Measurements from ENCODE around the gene ASB2. TPM values are rescaled to one million over a fixed set of nuclear protein-coding genes. Genes with fewer than 3 reads are reported as not detected.

Gene ASB2
- polyA plus RNA-seq, 10 donors = 13.0 to 33.7 (median 24.8) TPM

DNA sequence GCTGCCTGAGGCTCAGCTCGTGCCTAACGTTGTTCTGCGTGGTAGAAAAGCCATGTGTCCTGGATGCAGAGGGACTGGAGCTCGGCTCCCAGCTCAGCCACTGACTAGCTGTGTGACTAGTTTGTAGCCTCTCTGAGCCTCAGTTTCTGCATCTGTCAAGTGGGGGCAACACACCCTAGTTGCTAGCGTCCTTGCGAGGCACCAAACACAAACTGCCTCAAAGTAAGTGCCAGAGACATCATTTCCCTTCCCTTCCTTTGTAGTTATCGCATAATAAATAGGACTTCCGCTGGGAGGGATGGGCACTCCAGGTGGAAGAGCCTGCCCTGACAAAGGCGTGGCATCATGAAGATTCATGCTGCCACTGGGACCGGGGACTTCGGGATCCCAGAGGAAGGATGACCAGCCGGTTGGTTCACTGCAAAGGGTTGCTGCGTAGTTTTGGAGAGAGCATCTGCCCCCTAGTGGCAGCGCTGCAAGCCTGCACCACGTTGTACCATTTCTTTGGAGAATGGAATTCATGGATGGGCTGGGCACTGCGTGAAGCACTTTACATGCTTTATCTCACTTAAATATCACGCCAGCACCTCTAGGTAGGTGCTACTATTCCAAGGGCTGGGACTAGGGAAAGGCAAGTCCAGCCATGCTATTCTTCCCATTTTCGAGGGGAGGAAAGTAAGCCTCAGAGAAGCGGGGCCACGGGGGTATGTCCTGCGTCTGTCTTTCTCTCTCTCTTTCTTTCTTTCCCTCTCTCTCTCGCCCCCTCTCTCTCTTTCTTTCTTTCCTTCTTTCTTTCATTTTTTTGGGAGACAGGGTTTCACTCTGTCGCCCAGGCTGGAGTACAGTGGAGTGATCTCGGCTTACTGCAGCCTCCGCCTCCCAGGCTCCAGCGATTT is 25.4 kb upstream of the ASB2 start:
- DNase-seq = peak; percentile 52 to 84 (median 72)

DNA sequence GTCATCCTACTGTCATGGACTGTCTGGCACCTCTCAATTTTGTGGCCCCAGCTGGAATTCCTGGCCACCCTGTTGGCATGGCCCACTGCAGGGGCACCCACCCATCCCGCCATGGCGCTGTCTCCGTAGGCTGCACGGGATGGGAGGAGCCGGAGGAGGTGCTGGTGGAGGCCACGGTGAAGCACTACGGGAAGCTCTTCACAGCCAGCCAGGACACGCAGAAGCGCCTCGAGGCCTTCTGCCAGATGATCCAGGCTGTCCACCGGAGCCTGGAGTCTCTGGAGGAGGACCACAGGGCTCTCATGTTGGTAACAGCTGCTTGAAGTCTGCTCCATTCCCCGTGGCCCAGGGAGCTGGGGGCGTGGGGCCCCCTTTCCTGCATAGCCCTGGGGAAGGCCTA is 24.6 kb upstream of the ASB2 start:
- peak in 1 of 3 donors; percentile 60 for DNase-seq

DNA sequence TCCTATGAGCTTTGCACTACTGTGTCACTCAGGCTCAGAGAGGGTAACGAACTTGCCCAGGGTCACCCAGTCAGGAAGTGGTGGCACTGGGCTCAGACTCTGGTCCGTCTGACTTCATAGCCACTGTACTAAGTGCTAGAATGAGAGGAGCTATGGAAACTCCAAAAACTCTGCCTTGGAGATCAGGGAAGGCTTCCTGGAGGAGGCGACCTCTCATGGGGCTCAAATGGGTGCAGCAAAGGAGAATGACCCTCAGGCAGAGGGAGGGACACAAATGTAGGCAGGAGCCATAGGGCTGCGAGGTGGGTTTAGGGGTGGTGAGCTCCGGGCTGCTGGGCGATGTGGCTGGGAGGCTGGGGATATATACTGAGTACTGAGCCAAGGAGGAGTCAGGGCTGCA is 23.9 kb upstream of the ASB2 start:
- DNase-seq = no peak

DNA sequence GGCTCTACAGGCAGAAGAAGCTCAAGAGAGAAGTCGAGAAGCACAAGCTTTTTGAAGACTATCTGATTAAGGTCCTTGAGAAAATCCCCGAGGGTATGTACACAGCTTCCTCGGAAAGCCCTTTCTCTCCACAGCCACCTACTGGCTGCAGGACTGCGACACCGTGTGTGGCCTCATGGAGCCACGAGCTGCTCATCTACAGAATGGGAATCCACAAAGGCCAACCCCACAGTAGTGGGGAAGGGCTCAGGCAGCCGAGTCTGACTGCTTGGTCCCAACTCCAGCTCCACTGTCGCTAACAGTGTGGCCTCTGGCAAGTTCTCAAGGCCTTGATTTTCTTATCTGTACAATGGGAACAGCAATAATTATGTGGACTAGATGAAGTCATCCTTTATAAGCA is 23.2 kb upstream of the ASB2 start:
- DNase-seq = no peak

DNA sequence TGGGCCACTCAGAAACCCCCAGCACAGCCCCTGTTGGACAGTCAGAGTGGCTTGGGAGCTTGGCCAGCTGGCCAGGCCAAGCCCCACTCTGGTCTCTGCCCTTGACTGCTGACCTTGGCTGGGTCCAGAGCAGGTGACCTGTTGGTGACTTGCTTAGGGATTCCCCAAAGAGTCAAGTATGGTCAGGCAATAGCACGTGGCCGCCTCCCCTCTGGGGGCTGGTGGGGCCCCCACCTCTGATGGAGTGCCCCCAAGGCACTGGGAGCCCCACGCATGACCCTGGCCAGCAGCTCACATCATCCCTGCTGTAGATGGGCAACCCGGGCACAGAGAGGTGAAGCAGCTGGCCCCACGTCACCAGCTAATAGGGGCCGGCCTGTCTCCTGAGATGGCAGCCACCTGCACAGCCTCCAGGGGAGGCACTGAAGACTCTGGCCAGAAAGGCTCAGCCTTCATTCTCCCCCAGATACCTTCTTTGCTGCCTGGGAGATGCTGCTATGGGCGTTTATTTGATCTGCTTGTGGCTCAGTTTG is 22.6 kb upstream of the ASB2 start:
- DNase-seq = no peak

DNA sequence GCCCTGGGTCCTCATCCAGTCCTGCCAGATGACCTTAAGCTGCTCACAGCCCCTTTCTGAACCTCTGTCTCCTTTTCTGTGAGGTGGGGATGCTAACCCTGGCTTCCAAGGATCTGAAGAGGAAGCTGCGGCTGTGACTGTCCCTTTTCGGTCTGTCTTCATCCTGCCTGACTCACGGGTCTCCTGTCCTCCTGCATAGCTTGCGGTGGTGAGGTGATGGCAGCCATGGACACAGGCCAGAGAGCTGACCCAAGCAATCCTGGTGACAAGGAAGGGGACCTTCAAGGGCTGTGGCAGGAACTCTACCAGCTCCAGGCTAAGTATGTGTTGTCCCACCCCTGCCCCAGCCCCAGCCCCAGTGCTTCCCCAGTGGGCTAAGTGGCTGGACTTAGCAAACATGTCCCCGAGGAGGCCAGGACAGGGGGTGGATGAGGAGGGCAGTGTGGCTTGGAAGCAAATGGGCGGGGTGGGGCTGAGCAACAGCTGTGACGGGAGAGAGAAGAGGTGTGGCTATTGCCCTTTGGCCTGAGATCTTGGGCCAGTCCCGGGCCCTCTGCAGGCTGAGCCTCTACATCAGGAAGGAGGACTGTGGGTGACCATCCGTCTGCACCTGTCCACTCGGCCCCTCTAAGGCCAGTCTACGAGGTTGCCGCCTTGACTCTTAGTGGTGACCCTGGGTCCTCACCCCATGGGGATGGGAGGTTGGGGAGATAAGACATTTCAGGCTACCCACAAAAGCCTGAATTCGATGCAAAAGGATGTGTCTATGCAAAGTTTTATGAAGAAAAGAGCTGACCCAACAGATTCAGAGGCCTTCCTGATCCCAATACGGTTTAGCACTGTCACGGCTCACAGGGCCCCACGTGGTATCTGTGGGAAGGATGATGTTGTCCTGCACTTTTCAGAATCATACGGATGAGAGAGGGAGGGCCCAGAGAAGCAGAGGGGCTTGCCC is 21.8 kb upstream of the ASB2 start:
- DNase-seq = no peak

DNA sequence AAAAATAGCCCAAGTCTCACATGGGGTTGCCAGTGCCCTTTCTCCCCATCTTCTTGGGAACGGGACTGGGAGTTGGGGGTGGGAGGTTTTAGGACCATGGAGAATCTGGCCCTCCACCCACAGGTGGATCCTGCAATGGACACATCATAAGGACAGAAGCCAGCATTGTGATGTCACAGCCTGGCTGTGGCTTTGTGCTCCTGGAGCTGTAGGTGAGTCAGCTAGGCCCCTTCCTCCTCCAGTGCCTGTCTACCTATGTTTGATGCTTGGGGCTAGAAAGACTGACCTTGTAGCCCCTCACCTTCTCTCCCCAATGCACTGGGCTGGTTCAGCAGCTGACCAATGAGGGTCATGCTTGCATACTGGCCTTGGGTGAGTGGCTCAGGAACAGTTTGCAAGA is 20.7 kb upstream of the ASB2 start, which contains the start of gene CCDC197:
CCDC197 (plus strand) TSS at position 220 of the 400 bp plus-strand sequence. CDS start 831 bp downstream, outside the sequence.
- no peak for DNase-seq

DNA sequence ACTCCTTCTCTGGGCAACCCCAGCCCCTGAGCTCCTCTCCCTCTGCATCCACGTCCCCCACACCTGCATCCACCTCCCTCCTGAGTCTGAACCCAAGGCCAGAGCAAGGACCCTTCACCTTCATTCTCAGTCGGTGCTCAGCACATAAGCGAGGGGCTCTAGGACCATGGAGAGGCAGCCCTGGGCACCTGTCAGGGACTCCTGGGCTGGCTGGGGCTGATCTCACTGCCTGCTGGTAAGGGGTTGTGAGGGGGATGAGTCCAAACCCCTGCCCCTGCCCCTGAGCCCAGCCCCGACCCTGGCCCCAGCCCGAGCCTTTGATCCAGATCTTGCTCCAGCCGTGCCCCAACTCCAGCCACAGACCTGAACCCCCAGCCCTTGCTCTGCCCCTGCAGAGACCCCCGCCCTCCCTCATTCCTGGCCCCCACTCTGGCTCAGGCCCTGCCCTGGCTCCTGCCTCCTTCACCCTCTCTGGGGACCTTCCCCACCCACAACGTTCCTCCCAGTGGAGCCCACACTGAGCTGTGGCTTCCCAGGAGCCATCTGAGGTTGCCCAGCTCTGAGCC is 19.8 kb upstream of the ASB2 start:
- DNase-seq = no peak

DNA sequence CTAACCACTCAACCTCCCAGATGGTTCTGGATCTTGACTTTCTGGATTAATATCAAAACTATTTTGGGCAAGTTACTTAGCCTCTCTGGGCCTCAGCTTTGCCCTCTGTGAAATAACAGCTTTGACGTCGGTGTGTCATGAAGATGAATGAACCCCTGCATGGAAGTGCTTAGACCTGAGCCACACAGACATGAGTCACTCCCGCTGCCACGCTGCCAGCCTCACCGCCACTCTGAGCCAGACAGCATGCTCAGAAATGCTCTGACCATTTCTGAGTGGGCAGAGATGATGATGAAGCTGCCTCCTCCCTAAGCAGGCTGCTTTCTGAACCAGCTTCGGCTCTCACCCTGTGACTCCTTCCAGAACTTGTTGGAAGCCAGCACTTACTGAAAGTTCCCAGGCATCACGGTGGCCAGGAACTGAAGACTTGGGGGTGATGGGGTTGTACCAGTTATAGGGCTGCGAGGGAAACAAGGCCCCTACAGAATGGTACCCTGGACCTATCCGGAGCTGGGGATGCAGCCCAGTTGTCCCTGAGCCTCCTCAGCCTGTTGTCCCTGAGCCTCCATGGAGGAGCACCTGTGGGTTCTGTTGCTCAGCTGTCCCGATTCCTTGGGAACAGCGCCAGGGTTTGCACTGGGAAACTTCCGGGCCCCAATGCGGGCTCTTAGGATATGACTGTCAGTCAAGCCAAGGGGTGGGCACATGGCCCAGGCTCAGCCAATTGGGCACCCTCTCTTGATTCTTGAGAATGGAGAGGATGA is 18.7 kb upstream of the ASB2 start:
- peak in 1 of 3 donors; percentile 29 for DNase-seq

DNA sequence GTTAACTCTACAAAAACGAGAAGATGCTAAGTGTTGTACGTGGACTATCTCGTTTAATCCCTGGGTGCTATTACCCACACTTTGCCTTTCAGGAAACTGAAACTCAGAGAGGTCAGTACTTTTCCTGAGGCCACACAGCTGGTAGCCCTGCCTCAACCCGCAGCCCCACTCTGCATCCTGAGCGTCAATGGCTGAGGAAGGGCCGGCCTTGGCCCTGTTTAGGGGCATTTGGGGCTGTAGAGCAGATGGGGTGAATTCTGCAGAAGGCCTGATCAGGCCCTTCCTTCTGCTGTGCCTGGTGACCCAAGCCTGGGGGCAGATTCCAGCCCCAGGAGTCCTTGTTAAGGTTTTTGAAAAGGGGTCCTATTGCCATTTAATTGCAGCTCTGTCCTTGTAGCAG is 17.0 kb upstream of the ASB2 start:
- no peak for DNase-seq

DNA sequence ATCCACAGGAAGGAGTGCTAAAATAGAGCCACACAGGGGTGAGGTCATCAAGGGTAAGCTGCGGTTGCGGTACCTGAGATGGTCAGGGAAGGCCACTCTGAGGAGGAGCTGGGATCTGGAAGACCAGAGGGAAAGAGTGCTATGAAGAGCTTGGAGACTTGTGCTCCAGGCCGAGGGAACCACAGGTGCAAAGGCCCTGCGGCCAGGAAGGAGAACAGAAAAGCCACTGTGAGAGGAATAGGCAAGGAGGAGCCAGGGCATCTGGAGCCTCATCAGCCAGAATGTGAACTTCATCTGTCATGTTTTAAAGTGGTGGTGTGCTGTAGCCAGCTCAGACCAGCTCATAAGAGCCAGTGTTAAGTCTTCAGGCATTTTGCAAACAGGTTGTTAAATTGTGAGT is 15.3 kb upstream of the ASB2 start:
- no peak for DNase-seq

DNA sequence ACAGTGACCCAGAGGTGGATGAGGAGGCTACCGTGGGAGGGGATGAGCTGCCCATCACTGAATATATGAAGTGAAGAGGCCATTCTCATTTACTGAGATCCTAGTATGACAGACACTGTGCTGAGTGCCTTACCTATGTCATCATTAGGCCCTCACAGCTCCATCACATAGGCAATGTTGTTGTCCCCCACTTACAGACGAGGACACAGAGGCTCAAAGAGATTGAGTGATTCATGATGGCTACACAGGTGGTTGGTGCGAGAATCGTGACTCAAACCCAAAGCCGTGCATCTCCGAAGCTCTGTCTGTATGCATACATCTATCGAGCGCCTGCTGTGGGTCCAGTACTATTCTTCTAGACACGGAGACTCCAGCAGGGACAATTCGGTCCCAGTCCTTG is 14.8 kb upstream of the ASB2 start:
- DNase-seq = no peak

DNA sequence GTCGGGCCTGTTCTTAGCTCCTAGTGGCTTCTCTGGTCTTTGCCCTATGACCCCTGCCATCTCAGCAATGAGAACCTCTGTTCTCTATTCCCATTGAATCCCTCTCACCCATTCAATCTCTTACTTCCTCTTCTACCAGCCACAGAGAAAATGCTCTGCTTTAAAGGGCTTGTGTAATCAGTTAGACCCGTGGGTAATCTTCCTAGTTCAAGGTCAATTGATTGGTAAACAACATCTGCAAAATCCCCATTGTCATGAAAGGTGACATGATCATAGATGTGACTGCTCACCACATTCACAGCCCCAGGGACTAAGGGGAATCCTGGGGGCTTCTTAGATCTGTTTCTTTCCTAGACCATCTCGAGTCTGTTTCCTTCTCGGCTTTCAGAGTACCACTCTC is 13.6 kb upstream of the ASB2 start:
- DNase-seq = no peak

DNA sequence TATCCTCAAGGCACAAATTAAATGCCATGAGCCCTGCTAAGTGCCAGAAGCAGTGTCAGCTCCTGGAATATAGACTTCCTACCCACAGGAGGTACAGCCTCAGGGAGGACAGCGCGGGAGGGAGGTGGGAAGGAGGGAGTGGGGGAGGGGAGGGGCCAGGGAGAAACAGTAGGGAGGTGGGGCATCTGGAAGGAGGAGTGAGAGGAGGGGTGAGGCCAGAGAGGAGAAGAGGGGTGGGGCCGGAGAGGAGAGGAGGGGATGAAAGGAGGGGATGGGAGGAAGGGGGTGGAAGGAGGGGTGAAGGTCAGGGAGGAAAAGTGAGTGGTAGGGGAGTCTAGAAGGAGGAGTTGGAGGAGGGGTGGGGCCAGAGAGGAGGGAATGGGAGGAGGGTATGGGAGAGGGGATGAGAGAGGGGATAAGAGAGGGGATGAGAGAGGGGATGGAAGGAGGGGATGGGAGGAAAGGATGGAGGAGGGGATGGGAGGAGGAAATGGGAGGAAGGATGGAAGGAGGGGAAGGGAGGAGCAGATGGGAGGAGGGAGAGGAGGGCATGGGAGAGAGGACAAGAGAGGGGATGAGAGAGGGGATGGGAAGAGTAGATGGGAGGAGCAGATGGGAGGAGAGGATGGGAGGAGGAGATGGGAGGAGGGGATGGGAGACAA is 11.6 kb upstream of the ASB2 start:
- no peak for DNase-seq

DNA sequence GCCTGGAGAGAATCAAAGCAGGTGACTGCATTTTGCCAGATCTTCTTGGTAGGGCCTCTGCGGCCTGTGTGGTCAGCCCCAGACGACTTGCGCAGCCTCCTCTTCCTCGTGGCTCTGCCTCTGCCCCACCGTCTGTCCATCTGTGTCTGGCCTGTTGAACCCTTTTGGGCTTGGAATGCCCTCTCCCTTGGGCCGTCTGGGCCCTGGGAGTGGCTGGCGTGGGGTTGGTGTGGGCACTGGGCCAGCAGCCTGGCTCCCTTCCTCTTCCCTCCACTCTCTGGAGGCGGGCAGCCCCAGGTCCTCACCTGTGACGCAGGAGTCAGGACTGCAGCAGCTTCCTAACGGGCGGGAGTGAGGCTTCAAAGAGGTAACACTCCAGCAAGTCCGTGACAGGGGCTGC is 11.0 kb upstream of the ASB2 start:
- no peak for DNase-seq

DNA sequence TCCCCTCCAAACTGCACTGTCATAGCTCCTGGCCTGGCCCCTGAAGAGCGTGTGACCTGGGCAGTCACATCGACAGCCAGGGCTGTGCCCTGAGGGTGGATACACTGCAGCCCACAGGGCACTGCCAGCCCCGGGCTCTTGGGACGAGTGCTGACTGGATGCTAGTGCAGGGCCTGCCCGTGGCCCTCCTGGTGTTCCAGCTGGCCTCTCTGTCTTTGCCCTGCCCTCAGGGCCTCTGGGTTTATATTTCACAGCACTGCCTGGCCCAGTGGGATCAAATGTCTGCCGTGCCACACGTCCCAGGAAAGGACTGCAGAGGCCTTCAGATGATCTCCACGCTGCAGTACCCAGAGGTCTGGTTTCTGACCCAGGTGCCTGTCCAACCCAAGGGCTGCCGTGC is 10.6 kb upstream of the ASB2 start:
- no peak for DNase-seq

DNA sequence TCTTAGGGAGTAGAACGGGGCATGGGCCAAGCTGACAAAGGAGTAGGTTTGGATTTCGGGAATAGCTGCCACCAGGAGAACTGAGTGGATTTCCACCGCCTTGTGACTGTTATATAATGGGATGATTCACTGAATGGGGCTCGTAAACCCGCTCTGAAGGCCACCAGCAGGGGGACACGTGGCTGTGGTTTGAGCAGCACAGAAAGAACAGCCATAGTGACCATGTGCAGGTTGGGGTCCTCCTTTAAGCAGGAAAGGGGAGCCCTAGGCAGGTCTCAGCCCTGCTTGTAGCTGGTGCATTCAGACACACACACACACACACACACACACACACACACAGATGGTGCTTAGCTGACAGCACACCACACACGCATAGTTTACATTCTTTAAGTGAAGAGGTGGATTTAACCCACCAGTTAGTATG is 8.6 kb upstream of the ASB2 start:
- no peak for DNase-seq

DNA sequence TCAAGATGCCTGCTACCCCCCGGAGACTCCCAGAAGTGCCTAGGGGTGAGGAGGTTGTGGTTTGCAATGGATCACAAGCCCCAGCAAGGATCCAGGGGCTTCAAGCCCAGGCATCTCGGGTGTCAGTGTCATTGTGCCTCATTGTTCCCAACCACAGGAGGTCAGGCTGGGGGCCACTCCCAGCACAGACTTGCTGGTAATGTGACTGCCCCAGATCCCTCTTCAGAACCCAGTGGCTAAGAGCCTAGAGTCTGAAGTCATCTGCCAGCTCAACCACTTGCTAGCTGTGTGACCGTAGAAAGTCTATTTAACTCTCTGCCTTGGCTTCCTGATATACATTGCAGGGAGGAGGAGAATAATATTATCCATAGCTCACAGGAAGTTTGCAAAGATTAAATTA is 7.7 kb upstream of the ASB2 start:
- DNase-seq = no peak

DNA sequence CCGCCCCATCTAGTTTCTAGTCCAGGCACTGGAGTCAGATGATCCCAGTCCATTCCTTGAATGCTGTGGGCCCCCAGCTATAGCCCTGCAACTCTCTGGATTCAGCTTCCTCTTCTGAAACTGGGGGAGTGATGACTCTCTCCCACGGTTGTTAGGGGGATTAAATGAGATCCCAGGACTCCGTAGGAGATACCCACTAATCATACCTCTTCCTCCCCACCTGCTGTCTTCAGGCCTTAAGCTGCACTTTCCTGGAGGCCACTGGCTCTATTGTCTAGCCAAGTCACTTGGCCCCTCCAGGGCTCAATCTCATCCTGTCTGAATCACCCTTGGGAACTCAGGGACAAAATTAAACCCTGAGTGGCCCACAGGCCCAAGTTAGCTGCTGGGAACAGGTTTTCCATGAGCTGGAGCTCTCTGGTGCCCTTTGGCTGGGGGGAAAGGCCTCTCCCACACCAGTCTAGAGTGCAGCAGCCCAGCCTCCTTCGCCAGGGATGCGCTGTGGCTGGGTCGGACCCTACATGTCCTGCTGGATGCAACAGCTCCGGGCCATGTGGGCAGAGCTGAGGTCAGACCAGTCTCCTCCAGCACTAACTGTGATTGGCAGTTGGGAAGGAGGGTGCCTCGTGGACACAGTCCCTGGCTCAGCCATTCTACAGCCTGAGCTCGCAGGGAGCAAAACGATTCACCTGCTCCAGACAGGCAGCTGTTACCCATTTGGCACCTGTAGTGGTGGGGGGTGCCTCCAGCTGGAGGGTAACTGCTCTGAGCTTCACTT is 6.0 kb upstream of the ASB2 start:
- DNase-seq = no peak
